Testis (tissue), 2 donors: Measurements from ENCODE around the gene HGS.

Experiments
- CTCF ChIP-seq, 3 experiments: fragments of 450-650 bp in 2 of 3; fragments of 200-600 bp in 1 of 3; sonication (generic) in 1 of 3; IDR thresholded peaks; one replicate each; pipeline ENCODE4 v1.5.1; 2016 to 2019; ENCODE audit warnings: antibody characterized with exemption in 3 of 3, mild to moderate bottlenecking in 2 of 3, moderate library complexity in 1 of 3
- POLR2A ChIP-seq: fragments of 450-650 bp; IDR thresholded peaks from one replicate; pipeline ENCODE4 v1.6.1; 2017; ENCODE audit warnings: antibody characterized with exemption, mild to moderate bottlenecking, moderate library complexity

- TF ChIP-seq CTCF (IDR thresholded peaks at IDR 0.05) (no peak), POLR2A (no peak)
Observed at GRCh38 chr17:81680150-81680549, 3.7 kb upstream of the HGS start.
